Neural cell (in vitro differentiated cells): ENCODE data around the gene RBM19.

Source experiments
- EZH2 ChIP-seq: fragments of 200-600, 300-800 bp; shearing (Covaris generic), sonication (generic); IDR thresholded peaks from 2 replicates; pipeline ENCODE4 v1.6.1; 2014; ENCODE audit warnings: antibody characterized with exemption, low read length, borderline replicate concordance, mild to moderate bottlenecking; ENCODE audit not compliant: insufficient read depth, poor library complexity, severe bottlenecking
- MXI1 ChIP-seq: fragments of 450-650 bp; conservative IDR thresholded peaks from 2 replicates; pipeline ENCODE4 v1.6.1; 2014; ENCODE audit warnings: antibody characterized with exemption, mild to moderate bottlenecking; ENCODE audit not compliant: poor library complexity, severe bottlenecking
- POLR2AphosphoS5 ChIP-seq: IDR thresholded peaks from 2 replicates; pipeline ENCODE4 v1.6.1; 2012
- RAD21 ChIP-seq: fragments of 450-650 bp; conservative IDR thresholded peaks from 2 replicates; pipeline ENCODE4 v1.6.1; 2014; ENCODE audit warnings: antibody characterized with exemption, mild to moderate bottlenecking, moderate library complexity
- REST ChIP-seq: IDR thresholded peaks from 2 replicates; pipeline ENCODE4 v1.6.1; 2012; ENCODE audit warnings: borderline replicate concordance
- SMC3 ChIP-seq: fragments of 450-650 bp; conservative IDR thresholded peaks from 2 replicates; pipeline ENCODE4 v1.6.1; 2014; ENCODE audit warnings: antibody characterized with exemption, mild to moderate bottlenecking, moderate library complexity; ENCODE audit not compliant: poor library complexity
- TAF1 ChIP-seq: IDR thresholded peaks from 2 replicates; pipeline ENCODE4 v1.6.1; 2012; ENCODE audit warnings: low read depth
- TF ChIP-seq, protein P1 (sequence below): fragments of 450-650 bp; IDR thresholded peaks from 2 replicates; pipeline ENCODE4 v1.5.1; 2014; ENCODE audit warnings: antibody characterized with exemption, mild to moderate bottlenecking, moderate library complexity; ENCODE audit not compliant: poor library complexity, severe bottlenecking

DNA sequence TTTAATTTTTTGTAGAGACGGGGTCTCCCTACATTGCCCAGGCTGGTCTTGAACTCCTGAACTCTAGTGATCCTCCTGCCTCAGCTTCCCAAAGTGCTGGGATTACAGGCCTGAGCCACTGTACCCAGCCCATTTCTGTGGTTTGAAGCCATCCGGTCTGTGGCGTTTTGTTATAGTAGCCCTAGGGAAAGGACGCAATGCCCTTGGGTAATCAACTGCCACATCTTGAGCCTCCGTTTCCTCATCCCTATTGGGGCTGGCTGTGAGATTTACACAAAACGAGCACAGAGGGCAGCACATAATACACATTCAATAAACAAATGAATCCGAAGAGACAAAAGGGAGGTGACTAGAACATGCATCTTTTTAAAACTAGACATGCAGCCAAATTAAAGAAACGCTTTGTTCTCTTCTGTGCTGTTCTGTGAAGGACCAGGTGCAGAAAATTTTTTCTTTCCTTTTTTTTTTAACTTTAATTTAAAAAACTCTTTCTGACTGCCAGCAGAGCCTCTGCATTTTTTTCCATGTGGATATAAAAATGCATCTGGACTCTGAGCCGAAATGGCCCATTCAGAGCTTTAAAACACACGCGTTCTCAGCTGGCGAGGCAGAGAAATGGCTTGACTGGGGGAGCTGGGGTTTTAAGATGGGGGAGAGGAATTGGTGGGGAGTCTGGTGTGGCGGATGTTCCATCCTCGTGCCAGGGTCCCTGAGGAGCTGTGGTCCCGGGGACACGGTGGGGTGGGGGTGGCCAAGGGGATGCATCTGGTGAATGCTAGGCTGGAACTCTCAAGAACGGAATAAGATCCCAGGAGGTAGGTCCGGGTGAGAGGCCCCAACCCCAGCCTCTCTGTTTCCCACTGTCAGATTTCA, 119.0 kb downstream of the RBM19 start:
- TF ChIP-seq, protein P1, sequence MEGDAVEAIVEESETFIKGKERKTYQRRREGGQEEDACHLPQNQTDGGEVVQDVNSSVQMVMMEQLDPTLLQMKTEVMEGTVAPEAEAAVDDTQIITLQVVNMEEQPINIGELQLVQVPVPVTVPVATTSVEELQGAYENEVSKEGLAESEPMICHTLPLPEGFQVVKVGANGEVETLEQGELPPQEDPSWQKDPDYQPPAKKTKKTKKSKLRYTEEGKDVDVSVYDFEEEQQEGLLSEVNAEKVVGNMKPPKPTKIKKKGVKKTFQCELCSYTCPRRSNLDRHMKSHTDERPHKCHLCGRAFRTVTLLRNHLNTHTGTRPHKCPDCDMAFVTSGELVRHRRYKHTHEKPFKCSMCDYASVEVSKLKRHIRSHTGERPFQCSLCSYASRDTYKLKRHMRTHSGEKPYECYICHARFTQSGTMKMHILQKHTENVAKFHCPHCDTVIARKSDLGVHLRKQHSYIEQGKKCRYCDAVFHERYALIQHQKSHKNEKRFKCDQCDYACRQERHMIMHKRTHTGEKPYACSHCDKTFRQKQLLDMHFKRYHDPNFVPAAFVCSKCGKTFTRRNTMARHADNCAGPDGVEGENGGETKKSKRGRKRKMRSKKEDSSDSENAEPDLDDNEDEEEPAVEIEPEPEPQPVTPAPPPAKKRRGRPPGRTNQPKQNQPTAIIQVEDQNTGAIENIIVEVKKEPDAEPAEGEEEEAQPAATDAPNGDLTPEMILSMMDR = no peak
- no peak for TF ChIP-seq RAD21
- no peak for TF ChIP-seq TAF1
- TF ChIP-seq REST = no peak
- TF ChIP-seq SMC3 = no peak
- TF ChIP-seq EZH2 = no peak
- no peak for TF ChIP-seq MXI1
- no peak for TF ChIP-seq POLR2AphosphoS5
